Brain microvascular endothelial cell (primary cell): ENCODE measurements around the gene KIF1A.
"Not testable (repeated sequence)": the region's sequence is repeated elsewhere in the genome, so short reads cannot be mapped to it uniquely, and the experiment has no call there.

Experiments used
- DNase-seq: peaks from one replicate; pipeline ENCODE4 v3.0.0-alpha.2; 2020
- H3K27ac ChIP-seq: fragments of 250-450 bp; sonication (Bioruptor Pico); 2 replicates; pipeline ENCODE4 v1.5.1; 2020; ENCODE audit warnings: mild to moderate bottlenecking, moderate library complexity
- H3K27me3 ChIP-seq: fragments of 250-450 bp; sonication (Bioruptor Pico); replicated peaks from 2 replicates; pipeline ENCODE4 v1.5.1; 2020; ENCODE audit warnings: mild to moderate bottlenecking
- H3K36me3 ChIP-seq: fragments of 250-450 bp; sonication (Bioruptor Pico); replicated peaks from 2 replicates; pipeline ENCODE4 v1.5.1; 2020; ENCODE audit warnings: mild to moderate bottlenecking
- H3K4me3 ChIP-seq: 2 replicates; pipeline ENCODE4 v1.5.1; 2011; ENCODE audit warnings: low read depth, mild to moderate bottlenecking, control low read depth, low read length, moderate library complexity
- in situ Hi-C: cut with HindIII; loops from 2 replicates; pipeline ENCODE4 v1.10.0; 2017; ENCODE audit warnings: low sequenced_read_pairs, low pct_ligation_motif_present
- TF ChIP-seq, protein P1 (sequence below): IDR thresholded peaks from 2 replicates; pipeline ENCODE4 v1.5.1; 2011; ENCODE audit warnings: low read depth, mild to moderate bottlenecking, moderate library complexity, low read length, control low read depth, inconsistent platforms; ENCODE audit errors: missing control alignments

Gene KIF1A

DNA sequence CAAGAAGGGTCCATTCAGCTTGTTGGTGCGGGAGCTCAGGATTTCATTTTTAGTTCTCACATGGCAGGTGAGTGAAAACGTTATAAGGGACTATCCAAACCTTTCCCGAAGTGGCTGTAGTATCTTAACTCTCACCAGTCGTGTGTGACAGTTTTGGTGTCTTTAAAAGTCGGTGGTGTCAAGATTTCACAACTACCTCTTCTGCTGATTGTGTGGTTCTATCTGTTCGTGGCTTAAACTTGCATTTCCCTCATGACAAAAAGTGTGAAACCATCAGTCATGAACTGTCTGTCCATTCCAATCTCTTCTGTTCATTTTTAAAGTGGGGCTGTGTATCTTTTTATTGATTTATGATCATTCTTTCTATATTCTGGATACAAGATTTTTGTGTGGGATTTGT is 133.6 kb downstream of the KIF1A start:
- TF ChIP-seq, protein P1, sequence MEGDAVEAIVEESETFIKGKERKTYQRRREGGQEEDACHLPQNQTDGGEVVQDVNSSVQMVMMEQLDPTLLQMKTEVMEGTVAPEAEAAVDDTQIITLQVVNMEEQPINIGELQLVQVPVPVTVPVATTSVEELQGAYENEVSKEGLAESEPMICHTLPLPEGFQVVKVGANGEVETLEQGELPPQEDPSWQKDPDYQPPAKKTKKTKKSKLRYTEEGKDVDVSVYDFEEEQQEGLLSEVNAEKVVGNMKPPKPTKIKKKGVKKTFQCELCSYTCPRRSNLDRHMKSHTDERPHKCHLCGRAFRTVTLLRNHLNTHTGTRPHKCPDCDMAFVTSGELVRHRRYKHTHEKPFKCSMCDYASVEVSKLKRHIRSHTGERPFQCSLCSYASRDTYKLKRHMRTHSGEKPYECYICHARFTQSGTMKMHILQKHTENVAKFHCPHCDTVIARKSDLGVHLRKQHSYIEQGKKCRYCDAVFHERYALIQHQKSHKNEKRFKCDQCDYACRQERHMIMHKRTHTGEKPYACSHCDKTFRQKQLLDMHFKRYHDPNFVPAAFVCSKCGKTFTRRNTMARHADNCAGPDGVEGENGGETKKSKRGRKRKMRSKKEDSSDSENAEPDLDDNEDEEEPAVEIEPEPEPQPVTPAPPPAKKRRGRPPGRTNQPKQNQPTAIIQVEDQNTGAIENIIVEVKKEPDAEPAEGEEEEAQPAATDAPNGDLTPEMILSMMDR: no peak
- in situ Hi-C loops: no loop called here
- H3K27me3 ChIP-seq: no peaks in the 10 kb centered on the region
- H3K36me3 ChIP-seq: no peaks in the 10 kb centered on the region
- no peak overlapping the region for H3K4me3 ChIP-seq
- H3K27ac ChIP-seq: no peak overlapping the region
- DNase-seq: no peak

DNA sequence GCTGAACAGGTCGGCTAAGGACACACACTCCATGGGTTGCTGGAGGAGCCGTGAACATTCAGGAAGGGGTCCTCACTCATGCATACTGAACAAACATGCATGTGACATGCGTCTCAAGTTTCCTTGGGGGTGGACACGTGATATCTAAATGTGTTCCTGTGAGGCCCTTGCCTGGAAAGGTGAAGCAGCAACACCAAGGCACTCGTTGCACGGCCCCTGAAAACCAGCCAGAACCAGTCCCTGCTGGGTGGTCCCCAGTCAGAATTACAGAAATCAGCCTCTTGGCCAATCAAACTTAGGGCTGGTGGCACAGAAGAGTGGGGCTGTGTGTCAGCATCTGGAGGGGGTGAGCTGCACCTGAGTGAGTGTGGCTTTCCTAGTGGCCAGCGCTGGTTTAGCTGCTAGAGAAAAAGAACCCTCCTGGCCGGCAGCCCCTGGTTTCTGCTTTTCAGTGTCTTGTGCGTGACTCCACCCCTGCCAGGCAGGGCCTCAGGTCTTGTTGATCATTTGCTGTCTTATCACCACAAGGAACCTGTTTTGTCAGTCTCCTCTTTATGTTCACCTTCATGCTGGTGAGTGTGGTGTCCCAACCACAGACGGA is 134.1 kb downstream of the KIF1A start:
- in situ Hi-C loops: no loop called here

DNA sequence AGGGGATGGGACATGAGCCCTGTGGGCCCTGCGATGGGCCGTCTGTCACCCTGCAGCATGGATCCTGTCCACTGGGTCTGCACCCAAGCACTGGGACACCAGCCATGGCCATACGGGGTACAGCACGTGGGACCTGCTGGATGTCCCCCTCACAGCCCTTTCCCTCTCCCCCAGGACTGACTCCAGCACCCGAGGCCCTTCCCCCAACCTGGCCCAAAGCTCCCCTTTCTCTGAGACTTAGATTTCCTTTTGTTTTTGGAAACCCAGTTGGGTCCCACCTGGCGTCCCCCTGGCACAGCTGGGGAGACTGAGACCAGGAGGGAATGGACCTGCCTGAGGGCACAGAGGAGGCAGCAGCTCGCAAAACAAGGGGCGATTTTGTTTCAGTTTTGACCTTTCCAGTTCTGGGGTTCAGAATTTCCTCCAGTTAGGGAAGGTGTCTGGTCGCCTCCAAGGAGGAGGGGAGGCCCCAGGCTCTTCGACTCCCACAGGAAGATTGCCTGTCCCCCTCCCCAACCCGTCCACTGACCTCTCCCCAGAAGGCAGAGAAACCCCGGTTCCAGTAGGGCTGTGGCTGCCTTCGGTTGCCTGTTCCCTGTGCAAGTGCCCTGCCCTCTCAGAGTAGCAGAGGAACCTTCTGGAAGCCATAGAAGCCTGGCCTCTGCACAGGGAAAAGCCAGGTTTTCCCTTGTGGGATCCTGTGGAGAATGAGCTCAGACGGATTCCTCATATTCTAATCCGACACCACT is 135.9 kb downstream of the KIF1A start:
- H3K36me3 ChIP-seq, H3K4me3 ChIP-seq, H3K27ac ChIP-seq, H3K27me3 ChIP-seq, DNase-seq, in situ Hi-C loops: not testable (repeated sequence)

More for the DNA sequence above, 134.1 kb downstream of the KIF1A start:
- H3K27me3 ChIP-seq: no peaks in the 10 kb centered on the region
- TF ChIP-seq, protein P1: no peak
- H3K36me3 ChIP-seq: no peaks in the 10 kb centered on the region
- DNase-seq: no peak
- no peak overlapping the region for H3K27ac ChIP-seq
- no peak overlapping the region for H3K4me3 ChIP-seq

DNA sequence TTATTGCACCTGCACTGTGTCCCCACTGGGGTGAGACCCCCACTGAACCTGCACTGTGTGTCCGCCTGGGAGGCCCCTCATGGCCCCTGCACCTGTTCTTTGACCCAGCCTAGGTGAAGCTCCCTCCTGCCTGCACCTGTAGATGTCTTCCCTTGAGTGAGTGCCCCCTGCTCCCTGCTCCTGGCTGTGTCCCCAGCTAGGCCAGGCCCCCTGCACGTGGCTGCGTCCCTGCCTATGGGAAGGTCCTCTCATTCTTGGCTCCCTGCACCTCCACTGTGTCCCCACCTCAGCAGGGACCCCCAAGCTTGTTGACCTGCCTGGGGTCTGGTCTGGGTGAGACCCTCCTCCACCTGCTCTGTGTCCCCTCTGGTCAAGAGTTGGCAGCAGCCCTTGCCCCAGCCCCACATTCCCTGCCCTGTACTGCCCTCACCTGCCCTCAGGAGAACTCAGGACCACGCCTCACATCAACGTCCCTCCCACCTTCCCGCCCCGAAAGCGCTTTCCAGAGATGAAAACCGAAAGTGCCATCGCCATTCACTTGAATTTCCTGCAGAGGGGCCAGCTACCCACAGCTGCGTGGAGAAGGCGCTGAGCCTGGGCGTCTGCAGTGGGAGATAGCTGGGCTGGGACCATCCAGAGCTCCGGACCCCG is 136.6 kb downstream of the KIF1A start:
- H3K27me3 ChIP-seq, H3K4me3 ChIP-seq, DNase-seq, H3K27ac ChIP-seq, H3K36me3 ChIP-seq, in situ Hi-C loops: not testable (repeated sequence)

DNA sequence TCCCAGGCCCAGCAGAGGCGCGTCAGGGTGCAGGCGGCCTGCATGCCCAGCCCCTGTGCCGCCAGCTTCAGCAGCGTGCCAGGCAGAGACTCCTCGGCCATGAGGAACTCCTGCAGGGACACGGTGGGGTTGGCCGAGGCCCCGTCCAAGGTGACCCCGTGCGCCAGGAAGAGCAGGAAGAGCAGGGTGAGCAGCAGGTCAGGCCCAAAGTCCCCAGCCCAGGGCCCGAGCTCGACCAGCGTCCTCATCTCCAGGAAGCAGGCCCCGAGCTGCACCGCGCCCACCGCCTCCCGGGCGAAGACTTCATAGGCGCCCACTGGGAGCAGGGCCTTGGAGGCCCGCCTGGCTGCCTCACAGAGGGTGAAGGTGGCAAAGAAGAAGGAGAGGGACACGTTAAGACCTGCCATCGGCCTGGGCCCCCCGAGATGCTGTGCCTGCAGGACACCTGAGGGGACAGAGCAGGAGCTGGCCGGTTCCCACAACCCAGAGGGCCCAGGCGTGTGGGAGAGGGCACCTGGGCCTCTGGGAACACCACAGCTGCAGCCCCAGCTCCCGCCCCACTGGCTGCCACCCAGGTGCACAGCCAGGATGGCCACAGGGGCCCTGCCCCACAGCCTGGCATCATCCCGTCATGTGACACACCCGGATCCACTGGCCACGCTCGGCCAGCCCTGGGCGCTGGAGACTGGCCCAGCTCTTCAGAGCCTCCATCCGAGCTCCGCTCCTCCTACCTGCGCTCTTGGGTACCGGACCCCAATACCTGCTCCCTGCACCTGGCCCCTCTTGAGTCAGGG is 137.4 kb downstream of the KIF1A start, which contains the start of gene AQP12B:
Gene AQP12B, minus strand, starts transcription at position 455 of the 794 bp plus-strand sequence. Its CDS starts 48 bp downstream, at position 407.
- H3K27ac ChIP-seq, H3K4me3 ChIP-seq, in situ Hi-C loops, DNase-seq, H3K27me3 ChIP-seq, H3K36me3 ChIP-seq: not testable (repeated sequence)

DNA sequence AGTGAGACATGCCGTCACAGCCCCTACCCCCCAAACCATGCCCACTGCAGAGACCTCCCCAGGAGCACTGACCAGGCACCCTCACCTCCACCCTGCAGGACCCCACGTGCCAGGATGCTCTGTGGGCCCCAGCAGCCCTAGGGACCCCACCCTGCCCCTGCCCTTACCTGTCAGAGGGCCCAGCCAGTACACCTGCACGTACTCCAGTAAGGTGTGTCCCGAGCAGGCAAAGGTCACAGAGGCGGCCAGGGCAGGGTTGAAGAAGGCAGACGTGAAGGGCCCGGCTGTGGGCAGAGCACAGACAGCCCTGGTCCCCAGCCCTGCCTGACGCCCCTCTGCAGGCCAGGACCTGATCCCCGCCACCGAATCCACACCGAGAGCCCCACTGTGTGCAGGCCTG is 139.8 kb downstream of the KIF1A start:
- DNase-seq, in situ Hi-C loops, H3K27ac ChIP-seq, H3K36me3 ChIP-seq, H3K4me3 ChIP-seq, H3K27me3 ChIP-seq: not testable (repeated sequence)

DNA sequence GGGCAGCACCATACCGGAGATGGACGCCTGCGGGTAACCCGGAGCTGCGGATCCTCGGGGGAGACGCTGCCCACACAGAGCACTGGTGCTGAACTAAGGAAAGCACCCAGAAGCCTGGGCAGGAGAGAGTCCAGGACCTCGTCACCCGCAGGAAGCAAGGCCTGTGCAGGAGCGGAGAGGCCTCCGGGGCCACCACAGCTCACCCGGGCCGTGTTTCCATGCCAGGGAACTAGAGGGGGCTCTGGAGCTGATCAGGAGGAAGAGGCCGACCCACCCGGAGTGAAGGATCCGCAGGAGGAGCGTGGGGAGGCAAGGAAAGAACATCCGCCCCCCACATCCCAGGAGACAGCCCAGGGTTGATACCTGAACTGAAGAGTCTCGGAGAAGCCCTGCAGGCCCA is 141.1 kb downstream of the KIF1A start:
- H3K27me3 ChIP-seq, DNase-seq, in situ Hi-C loops, H3K27ac ChIP-seq, H3K4me3 ChIP-seq, H3K36me3 ChIP-seq: not testable (repeated sequence)

DNA sequence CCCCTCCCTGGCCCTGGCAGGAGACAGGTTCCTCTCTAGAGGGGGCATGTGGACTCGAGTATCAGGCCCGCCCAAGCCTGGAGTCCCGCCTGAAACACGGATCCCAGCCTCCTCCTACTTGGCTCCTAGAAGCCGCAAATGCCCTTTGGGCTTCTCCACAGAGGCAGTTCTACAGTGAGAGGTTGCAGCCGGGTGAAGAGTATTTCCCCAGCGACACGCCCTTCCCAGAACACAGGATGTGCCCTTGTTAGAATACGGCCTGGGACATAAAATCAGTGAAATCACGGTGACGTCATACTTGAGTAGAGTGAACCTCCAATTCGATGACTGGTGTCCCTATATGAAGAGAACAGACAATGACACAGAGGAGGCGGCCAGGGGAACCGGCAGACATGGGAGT is 142.0 kb downstream of the KIF1A start:
- H3K36me3 ChIP-seq, DNase-seq, in situ Hi-C loops, H3K27ac ChIP-seq, H3K27me3 ChIP-seq, H3K4me3 ChIP-seq: not testable (repeated sequence)

DNA sequence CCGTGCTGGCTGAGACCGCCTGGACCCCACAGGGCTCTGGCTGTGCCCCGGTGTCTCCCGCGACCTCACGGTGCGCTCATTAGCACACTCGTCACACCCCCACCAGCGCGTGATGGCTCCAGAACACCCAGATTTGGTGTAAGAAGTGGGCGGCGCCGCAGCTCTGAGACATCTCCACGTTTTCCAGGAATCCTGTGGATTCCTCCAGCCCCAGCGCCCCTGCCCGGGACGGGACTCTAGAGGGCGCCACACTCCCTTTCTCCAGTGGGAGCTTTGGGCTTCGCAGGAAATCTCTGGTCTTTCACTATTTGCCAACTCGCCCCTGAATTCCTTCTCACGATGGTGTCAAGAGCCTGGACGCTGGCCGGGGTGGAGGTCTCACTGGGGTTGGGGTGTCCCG is 144.7 kb downstream of the KIF1A start:
- in situ Hi-C loops: not testable (repeated sequence)

DNA sequence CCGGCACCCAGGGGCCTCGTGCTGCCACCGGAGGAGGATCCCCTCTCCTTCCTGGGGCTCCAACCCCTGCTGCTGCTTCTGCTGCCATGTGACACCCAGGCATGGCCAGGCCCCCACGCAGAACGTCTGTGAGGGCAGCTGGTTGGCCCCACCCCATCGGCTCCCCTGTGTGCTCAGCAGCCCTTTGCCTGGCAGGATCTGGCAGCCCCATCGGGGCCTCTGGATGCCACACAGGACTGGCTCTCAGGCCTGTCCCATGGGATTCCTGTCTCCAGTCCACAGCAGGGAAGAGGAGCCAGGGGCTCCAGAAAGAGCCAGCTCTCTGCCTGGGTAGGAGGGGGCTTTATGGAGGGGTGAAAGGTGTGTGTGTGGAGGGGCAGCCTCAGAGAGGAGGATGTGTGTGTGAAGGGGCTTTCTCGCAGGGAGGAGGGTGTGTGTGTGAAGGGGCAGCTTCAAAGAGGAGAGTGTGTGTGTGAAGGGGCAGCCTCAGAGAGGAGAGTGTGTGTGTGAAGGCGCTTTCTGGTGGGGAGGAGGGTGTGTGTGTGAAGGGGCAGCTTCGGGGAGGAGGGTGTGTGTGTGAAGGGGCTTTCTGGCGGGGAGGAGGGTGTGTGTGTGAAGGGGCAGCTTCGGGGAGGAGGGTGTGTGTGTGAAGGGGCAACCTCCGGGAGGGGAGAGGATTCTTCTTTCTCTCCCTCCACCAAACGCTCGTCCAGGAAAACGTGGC is 145.4 kb downstream of the KIF1A start:
- peaks cover 17% of the 10 kb centered on the region for H3K27me3 ChIP-seq
- in situ Hi-C loops, DNase-seq: not testable (repeated sequence)

More for the DNA sequence above, 144.7 kb downstream of the KIF1A start:
- H3K27me3 ChIP-seq: peaks cover 17% of the 10 kb centered on the region
- not testable (repeated sequence) for H3K36me3 ChIP-seq, DNase-seq, H3K27ac ChIP-seq, H3K4me3 ChIP-seq

More for the DNA sequence above, 145.4 kb downstream of the KIF1A start:
- not testable (repeated sequence) for H3K36me3 ChIP-seq, H3K4me3 ChIP-seq, H3K27ac ChIP-seq
